ENCODE results near the gene TMEM9.

DNA sequence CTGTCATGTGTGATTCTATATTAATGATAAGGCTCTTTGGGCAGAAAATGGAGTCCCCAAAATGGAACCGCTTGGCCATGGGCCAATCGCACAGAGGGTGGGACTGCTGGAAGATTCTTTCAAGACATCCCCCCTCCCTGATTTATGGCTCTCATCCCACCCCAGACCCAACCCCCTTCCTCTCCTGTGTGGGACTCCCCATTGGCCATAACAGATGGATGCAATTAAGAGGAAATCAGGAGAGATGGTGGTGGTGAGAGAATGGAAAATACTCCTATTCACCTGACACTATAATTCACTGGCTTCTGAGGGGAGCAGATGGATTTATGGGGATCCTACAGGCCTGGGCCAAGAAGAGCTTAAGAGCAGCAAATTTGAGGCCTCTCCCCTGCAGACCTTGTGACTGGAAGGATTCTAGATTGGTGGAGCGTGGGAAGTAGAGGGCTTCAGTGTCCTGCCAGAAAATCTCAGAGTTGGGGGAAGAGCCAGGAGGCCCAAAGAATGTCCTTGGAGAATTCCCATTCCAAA, 38.1 kb upstream of the TMEM9 start:
- TF ChIP-seq, protein P1, sequence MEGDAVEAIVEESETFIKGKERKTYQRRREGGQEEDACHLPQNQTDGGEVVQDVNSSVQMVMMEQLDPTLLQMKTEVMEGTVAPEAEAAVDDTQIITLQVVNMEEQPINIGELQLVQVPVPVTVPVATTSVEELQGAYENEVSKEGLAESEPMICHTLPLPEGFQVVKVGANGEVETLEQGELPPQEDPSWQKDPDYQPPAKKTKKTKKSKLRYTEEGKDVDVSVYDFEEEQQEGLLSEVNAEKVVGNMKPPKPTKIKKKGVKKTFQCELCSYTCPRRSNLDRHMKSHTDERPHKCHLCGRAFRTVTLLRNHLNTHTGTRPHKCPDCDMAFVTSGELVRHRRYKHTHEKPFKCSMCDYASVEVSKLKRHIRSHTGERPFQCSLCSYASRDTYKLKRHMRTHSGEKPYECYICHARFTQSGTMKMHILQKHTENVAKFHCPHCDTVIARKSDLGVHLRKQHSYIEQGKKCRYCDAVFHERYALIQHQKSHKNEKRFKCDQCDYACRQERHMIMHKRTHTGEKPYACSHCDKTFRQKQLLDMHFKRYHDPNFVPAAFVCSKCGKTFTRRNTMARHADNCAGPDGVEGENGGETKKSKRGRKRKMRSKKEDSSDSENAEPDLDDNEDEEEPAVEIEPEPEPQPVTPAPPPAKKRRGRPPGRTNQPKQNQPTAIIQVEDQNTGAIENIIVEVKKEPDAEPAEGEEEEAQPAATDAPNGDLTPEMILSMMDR (IDR thresholded peaks at IDR 0.05) = no peak
- TF ChIP-seq POLR2A (IDR thresholded peaks at IDR 0.05) = no peak
